Mucosa of stomach (tissue), 1 donor: Measurements from ENCODE around the gene TNFRSF21.

Experiments
- H3K27me3 ChIP-seq: one replicate; pipeline ENCODE4 v1.7.0; 2013; ENCODE audit warnings: mild to moderate bottlenecking, low read length; ENCODE audit not compliant: control insufficient read depth, insufficient read depth
- H3K36me3 ChIP-seq: one replicate; pipeline ENCODE4 v1.7.0; 2013; ENCODE audit warnings: low read length; ENCODE audit not compliant: control insufficient read depth, insufficient read depth
- H3K4me1 ChIP-seq: one replicate; pipeline ENCODE4 v1.7.0; 2013; ENCODE audit warnings: mild to moderate bottlenecking, low read length; ENCODE audit not compliant: control insufficient read depth, insufficient read depth
- H3K4me3 ChIP-seq: one replicate; pipeline ENCODE4 v1.7.0; 2013; ENCODE audit warnings: low read length
- H3K9ac ChIP-seq: one replicate; pipeline ENCODE4 v1.7.0; 2013; ENCODE audit warnings: mild to moderate bottlenecking, low read length, moderate library complexity
- H3K9me3 ChIP-seq: one replicate; pipeline ENCODE4 v1.7.0; 2013; ENCODE audit warnings: mild to moderate bottlenecking, low read length, moderate library complexity; ENCODE audit not compliant: control insufficient read depth
- donor health status: Pancreatic carcinoma.

TNFRSF21 gene

DNA sequence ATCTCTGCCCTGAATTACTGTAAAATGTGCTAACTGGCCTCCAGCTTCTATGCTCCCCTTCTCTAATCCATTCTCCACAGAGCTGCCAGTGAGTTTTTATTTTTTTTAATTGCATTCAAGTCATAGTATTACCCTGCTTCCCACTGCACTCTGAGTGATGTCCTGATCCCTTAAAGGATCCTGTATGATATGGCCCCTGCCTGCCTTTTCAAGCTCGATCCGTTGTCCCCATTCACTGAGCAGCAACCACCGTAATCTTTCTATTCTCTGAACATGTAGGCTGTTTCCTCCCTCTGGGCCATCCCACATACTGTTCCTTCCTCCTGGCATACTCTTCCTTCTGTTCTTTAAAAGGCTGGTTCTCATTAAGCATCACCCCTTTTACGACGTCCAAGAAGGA, 9.3 kb downstream of the TNFRSF21 start:
- H3K9ac ChIP-seq = no peak overlapping the region
- H3K4me1 ChIP-seq = peaks cover 41% of the 10 kb centered on the region
- H3K36me3 ChIP-seq = no peaks in the 10 kb centered on the region
- H3K4me3 ChIP-seq = no peak overlapping the region
- no peaks in the 10 kb centered on the region for H3K27me3 ChIP-seq
- H3K9me3 ChIP-seq = no peaks in the 10 kb centered on the region

DNA sequence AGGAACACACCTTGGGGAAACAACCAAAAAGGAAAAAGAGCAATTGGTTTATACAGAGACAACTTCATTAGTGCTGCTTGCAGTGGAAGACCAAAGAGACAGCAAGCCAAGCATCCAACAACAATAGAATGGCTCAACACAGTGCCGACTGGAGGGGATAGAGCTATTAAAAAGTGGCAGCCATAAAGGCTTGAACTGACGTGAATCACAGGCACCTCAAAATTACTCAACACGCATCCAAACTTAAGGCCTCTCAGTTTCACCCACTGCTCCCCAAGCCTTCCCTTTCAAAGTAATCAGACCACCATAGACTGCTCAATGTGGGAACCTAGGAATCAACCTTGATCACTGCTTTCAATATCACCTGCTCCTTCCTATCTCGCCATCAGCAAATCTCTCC, 9.7 kb downstream of the TNFRSF21 start:
- H3K9me3 ChIP-seq = no peaks in the 10 kb centered on the region
- no peak overlapping the region for H3K9ac ChIP-seq
- H3K36me3 ChIP-seq = no peaks in the 10 kb centered on the region
- H3K27me3 ChIP-seq = no peaks in the 10 kb centered on the region
- H3K4me1 ChIP-seq = peaks cover 39% of the 10 kb centered on the region
- H3K4me3 ChIP-seq = no peak overlapping the region

DNA sequence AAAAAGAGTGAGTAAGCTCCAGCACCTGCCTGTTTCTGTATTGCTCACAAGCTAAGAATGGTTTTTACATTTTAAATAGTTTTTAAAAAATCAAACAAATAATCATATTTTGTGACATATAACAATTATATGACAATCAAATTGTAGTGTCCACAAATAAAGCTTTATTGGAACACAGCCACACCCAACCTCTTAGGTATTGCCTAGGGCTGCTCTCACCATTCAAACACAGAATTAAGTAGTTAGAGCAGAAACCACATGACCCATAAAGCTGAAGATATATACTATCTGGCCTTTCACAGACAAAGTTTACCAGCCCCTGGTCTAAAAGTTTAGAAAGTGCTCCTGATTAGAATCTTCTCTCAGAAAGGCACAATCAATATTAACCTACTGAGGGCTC, 11.2 kb downstream of the TNFRSF21 start:
- Histone ChIP-seq H3K36me3 (no peaks in the 10 kb centered on the region), H3K27me3 (no peaks in the 10 kb centered on the region), H3K9ac (no peak overlapping the region), H3K9me3 (no peaks in the 10 kb centered on the region), H3K4me3 (no peak overlapping the region), H3K4me1 (peaks cover 25% of the 10 kb centered on the region)

DNA sequence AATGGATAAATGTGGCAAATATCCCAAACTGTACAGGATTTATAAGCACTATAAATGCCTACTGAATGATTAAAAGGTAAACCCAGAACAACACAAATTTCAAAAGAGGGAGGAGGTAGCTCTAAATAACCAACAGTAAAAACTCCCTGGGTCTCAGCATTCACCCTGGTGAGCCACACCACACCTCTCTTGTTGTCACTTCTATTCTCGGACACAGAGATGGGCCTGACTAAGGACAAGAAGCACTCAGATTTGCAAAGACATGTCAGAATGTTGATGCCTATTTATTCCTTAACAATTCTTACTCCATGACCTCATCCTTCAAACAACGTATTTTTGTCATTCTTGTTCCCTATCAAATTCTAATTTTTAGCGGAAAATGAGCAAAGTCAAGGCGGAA, 14.7 kb downstream of the TNFRSF21 start:
- H3K9me3 ChIP-seq = no peaks in the 10 kb centered on the region
- no peaks in the 10 kb centered on the region for H3K36me3 ChIP-seq
- H3K27me3 ChIP-seq = no peaks in the 10 kb centered on the region
- H3K4me1 ChIP-seq = peaks cover 14% of the 10 kb centered on the region
- no peak overlapping the region for H3K9ac ChIP-seq
- no peak overlapping the region for H3K4me3 ChIP-seq

DNA sequence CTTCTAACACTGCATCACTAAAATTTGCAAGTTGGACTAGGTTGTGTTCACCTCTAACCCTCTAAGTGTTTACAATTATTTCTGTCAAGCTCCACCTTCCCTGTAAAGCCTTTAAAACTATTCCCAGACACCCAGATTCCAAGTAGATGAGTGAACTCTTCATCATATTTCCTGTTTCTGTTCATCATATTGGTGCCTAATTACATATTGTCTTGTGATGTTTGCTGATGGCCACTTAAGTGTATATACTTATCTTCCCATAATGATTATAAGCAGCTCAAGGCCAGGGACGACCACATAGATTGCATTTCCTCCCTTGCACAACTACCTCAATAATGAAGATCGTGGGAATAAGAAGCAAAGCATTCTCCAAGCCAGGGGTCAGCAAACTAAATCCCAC, 16.8 kb downstream of the TNFRSF21 start:
- Histone ChIP-seq H3K27me3 (no peaks in the 10 kb centered on the region), H3K4me1 (peaks cover 29% of the 10 kb centered on the region), H3K4me3 (no peak overlapping the region), H3K9me3 (no peaks in the 10 kb centered on the region), H3K36me3 (no peaks in the 10 kb centered on the region), H3K9ac (no peak overlapping the region)

DNA sequence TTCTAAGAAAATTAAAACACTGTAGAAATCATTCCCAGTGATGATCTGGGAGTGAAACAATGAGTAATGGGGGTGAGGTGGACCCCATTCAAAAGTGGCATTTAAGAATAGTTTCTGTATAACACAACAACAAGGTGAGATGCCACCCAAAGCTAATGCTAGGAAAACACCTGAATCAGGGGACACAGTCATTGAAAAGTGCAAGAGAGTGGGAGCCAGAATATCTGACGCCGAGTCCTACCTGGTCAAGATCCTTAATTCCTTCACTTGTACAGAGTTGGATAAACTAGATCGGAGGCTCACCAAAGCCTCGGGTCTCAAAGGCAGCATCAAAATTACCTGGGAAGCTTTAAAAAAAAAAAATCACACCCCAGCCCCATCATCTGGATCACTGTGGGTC, 17.7 kb downstream of the TNFRSF21 start:
- H3K9me3 ChIP-seq = no peaks in the 10 kb centered on the region
- no peak overlapping the region for H3K4me3 ChIP-seq
- H3K9ac ChIP-seq = no peak overlapping the region
- no peaks in the 10 kb centered on the region for H3K27me3 ChIP-seq
- H3K36me3 ChIP-seq = no peaks in the 10 kb centered on the region
- H3K4me1 ChIP-seq = peaks cover 29% of the 10 kb centered on the region

DNA sequence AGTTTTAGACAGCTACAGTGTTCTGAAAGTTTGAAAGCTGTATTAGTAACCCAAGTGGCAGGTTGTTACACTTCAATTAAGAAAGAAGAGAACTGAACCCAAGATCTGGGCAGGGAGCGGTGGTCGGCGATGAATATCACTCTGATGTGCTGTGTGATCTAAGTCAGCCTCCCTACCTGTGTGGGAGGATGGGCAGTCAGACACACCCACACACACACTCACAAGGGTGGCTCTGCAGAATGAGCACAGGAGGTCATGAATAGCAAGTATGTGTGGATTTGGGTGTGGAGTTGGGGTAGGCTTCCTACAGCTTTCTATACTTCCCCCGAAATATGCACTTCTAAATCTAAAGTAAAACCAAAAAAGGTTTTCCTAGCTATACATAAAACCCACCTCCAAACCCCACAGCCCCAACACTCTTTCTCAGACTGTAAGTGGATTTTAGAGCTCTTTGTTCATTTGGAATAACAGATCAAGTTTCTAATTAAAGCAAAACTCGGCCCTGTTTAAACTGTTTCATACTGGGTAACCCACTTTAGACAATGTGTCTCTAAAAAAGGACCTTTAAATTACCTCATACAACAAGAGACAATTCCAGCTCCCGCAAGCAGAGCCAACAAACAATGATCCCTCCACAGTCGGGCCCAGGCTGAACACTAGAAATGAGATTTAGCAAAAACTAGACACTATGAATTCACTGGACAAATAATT, 19.4 kb downstream of the TNFRSF21 start:
- H3K4me3 ChIP-seq = no peak overlapping the region
- H3K9ac ChIP-seq = no peak overlapping the region
- H3K9me3 ChIP-seq = no peaks in the 10 kb centered on the region
- no peaks in the 10 kb centered on the region for H3K27me3 ChIP-seq
- peaks cover 21% of the 10 kb centered on the region for H3K4me1 ChIP-seq
- peaks cover 6% of the 10 kb centered on the region for H3K36me3 ChIP-seq

DNA sequence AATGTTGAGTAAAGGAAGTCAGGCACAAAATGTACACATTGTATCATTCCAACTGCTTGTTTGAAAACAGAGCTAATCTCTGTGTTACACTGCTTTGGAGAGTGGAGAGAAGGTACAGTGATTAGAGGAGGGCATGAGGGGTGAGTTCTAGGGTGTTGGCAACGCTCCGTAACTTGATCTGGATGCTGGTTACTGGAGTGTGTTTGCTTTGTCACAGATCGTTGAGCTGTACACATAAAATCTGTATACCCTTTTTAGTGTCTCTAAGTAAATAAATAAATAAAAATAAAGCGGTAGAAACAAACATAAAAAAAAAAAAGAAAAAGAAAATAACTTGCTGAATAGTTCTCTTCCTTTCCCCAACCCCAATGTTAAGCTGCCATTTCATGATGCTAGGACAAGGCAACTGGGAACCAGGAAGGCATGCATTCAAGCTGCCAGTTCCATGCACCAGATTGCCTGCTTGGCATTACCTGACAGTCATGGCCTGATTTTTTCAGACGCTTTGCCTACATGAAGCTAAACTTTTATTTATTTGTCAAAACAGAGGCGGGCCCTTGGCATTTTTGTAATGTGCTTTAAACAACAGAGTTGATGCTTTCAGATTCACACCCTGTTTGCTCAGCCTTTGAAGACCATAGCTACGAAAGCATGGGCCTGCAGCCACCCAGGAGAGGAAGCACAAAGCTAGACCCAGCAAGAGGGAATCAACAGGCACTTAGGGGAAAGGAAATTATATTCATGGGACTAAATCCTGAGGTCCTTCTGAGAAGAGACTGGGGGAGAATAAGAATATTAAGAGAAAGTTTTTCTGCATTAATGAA, 21.2 kb downstream of the TNFRSF21 start:
- Histone ChIP-seq H3K4me1 (peaks cover 21% of the 10 kb centered on the region), H3K9me3 (no peaks in the 10 kb centered on the region), H3K9ac (no peak overlapping the region), H3K4me3 (no peak overlapping the region), H3K27me3 (no peaks in the 10 kb centered on the region), H3K36me3 (peaks cover 6% of the 10 kb centered on the region)

DNA sequence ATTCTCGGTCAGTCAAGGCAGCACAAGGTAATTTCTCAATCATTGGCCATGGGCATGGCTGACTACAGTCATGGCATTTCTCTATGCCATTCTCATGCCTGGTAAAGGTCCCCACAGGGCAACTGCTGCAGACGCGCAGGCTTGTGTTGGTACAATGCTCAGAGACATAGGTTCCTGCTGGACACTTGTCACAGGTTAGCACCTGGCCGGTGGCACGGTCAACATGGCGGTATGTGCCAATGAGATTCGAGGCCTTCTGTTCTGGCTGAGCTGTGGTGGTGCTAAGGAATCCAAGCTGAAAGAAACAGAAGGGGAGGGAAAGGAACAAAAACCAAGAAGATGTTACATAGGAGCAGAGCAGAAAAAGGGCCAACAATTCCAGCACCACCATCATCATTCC, 23.4 kb downstream of the TNFRSF21 start:
- Histone ChIP-seq H3K27me3 (no peaks in the 10 kb centered on the region), H3K9ac (no peak overlapping the region), H3K36me3 (peaks cover 6% of the 10 kb centered on the region), H3K9me3 (no peaks in the 10 kb centered on the region), H3K4me1 (peaks cover 21% of the 10 kb centered on the region), H3K4me3 (no peak overlapping the region)

DNA sequence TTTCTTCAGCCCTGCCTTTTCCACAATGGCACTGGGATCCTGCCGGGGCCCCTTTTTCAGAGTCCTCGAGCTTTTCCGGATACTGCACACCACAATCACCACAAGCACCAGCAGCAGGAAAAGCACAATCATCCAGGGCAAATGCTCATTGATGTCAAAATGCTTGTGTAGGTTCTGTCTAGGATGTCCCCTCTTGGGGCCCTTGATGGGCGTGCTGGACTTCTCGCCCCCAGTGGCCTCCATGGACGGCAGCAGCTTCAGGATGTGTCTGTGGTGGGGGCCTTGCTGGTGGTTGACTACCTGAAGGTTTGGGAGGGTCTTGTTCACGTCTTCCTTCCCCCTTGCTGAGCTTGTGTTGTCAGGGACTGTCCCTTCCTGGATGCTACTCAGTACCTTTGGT, 25.7 kb downstream of the TNFRSF21 start:
- no peaks in the 10 kb centered on the region for H3K27me3 ChIP-seq
- H3K4me3 ChIP-seq = no peak overlapping the region
- H3K9ac ChIP-seq = no peak overlapping the region
- no peaks in the 10 kb centered on the region for H3K9me3 ChIP-seq
- peaks cover 6% of the 10 kb centered on the region for H3K36me3 ChIP-seq
- peaks cover 12% of the 10 kb centered on the region for H3K4me1 ChIP-seq

DNA sequence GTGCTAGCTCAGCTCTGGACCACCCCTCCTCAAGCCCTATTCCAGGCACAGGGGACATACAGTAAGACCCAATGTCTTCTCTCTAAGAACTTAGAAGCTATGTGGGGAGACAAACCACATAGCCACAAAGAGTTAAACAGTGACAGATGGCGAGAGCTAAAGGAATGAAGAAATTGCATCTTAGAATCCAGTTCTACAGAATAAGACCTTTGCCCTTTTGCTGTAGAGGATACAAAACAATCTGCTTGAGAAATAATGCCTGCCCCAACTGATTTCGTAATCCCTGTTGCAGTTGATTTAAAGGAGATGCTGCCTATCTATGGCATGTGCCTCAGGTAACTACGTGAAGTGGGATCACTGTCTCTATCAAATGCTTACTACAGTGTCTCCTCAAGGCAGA, 31.2 kb downstream of the TNFRSF21 start:
- Histone ChIP-seq H3K4me3 (no peak overlapping the region), H3K4me1 (peaks cover 5% of the 10 kb centered on the region), H3K36me3 (no peaks in the 10 kb centered on the region), H3K27me3 (no peaks in the 10 kb centered on the region), H3K9ac (no peak overlapping the region), H3K9me3 (no peaks in the 10 kb centered on the region)

DNA sequence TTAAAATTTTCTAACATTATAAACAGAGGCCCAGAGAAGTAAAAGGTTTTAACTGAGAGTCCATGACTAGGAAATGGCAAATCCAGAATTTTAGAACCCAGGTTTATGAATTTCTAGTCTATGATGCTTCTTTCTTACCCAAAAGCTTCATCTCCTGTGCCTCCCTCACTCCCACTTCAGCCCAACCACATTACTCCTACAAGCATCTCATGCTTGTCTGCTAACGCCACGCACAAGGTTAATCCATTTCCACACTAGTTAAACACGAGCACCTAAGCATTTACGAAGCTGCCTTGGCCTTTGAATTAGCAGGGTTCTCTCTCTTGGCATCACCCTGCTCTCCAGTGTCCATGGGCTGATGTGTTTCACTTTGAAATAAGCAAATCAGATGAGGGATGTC, 32.0 kb downstream of the TNFRSF21 start:
- Histone ChIP-seq H3K4me1 (peaks cover 5% of the 10 kb centered on the region), H3K9me3 (no peaks in the 10 kb centered on the region), H3K9ac (no peak overlapping the region), H3K27me3 (no peaks in the 10 kb centered on the region), H3K36me3 (no peaks in the 10 kb centered on the region), H3K4me3 (no peak overlapping the region)
